Activated T-helper 9 cell treated with anti-CD3 and anti-CD28 coated beads, Interleukin-2, amount 50 U/mL, for 16 hours (primary cell): ENCODE data around the gene CERS4.
"Not testable (repeated sequence)": the region's sequence is repeated elsewhere in the genome, so short reads cannot be mapped to it uniquely, and the experiment has no call there.

Experiments
- DNase-seq: peaks from one replicate; pipeline ENCODE4 v3.0.0-alpha.2; 2020; ENCODE audit warnings: low read depth

CERS4 gene

GRCh38 chr19:8265872-8266271, 56.7 kb downstream of the CERS4 start:
- no peak for DNase-seq

GRCh38 chr19:8269724-8270123, 60.6 kb downstream of the CERS4 start:
- no peak for DNase-seq

GRCh38 chr19:8276508-8276907, 67.3 kb downstream of the CERS4 start:
- DNase-seq: not testable (repeated sequence)

GRCh38 chr19:8291337-8291736, 82.2 kb downstream of the CERS4 start:
- not testable (repeated sequence) for DNase-seq

- no peak for DNase-seq
These were observed 93.2 kb downstream of the CERS4 start for GRCh38 chr19:8302357-8302691.

GRCh38 chr19:8302734-8303133, 93.6 kb downstream of the CERS4 start:
- DNase-seq: no peak

GRCh38 chr19:8304841-8305621, 95.9 kb downstream of the CERS4 start:
- no peak for DNase-seq

- no peak for DNase-seq
These were observed 96.6 kb downstream of the CERS4 start for GRCh38 chr19:8305798-8306197.

- DNase-seq: no peak
These were observed 97.3 kb downstream of the CERS4 start for GRCh38 chr19:8306235-8307054.

- DNase-seq: no peak
These were observed 98.3 kb downstream of the CERS4 start for GRCh38 chr19:8307400-8307964.

GRCh38 chr19:8307965-8308866, 99.0 kb downstream of the CERS4 start, which contains the start of gene CD320:
TSS of gene CD320 (minus strand) at chr19:8308358. CDS start at chr19:8308290, 68 bp downstream.
- peak; percentile 78 for DNase-seq

GRCh38 chr19:8308891-8309291, 99.7 kb downstream of the CERS4 start:
- DNase-seq: no peak

GRCh38 chr19:8310342-8311055, 101.3 kb downstream of the CERS4 start:
- DNase-seq: no peak

- DNase-seq: no peak
These were observed 102.5 kb downstream of the CERS4 start for GRCh38 chr19:8311461-8312260.
